GM19395 (cell line): ENCODE measurements around the gene ZNF627.
"Not testable (repeated sequence)": the region's sequence is repeated elsewhere in the genome, so short reads cannot be mapped to it uniquely, and the experiment has no call there.

Experiments
- ATAC-seq: cut with Tn5 transposase; IDR thresholded peaks from one replicate; pipeline ENCODE4 v1.9.1; 2021; ENCODE audit warnings: mild to moderate bottlenecking, moderate library complexity; ENCODE audit not compliant: unreplicated experiment

The ZNF627 gene

DNA sequence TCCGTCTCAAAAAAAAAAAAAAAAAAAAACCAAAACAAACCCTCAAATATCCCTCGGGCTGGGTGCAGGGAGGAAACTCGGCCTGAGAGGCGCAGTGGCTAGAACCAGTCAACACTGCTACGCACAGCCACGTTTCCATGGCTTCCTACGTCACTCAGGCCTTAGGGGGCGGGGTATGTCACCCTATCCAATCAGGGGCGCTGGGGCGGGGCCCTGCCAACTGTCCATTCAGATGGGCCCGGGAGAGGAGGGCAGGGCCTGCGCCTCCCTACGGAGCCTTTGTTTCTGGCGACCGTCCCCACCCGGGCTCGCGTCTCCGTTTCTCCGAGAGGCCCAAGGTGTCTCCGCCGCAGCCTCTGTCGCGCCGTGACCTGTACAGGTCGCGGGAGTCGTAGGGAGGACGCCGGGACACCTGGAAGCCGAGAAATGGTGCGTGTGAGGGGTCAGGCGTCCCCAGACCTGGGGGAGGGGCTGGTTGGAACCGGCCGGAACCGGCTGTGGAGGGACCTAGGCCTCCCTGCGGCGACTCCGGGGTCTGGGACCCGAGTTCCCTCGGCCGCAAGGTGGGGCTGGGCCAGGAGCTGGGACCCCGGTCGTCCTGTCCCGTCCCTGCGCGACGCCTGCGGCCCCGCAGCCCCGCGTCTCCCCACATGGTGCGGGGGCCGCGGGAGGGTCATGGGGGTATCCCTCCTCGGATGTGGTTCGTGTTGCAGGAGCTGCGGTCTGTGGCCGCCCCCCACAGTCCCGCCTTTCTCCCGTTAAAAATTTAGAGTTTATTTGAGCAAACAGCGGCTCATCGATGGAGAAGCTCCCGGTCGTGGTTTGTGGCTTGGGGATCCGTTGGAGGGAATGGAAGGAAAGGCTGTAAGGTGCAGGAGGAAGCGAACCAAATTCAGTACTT is at the start of gene ZNF627:
Gene ZNF627 (plus strand): TSS at position 282 of the 901 bp plus-strand sequence. CDS start 145 bp downstream, at position 427.
- peak; percentile 97 for ATAC-seq

DNA sequence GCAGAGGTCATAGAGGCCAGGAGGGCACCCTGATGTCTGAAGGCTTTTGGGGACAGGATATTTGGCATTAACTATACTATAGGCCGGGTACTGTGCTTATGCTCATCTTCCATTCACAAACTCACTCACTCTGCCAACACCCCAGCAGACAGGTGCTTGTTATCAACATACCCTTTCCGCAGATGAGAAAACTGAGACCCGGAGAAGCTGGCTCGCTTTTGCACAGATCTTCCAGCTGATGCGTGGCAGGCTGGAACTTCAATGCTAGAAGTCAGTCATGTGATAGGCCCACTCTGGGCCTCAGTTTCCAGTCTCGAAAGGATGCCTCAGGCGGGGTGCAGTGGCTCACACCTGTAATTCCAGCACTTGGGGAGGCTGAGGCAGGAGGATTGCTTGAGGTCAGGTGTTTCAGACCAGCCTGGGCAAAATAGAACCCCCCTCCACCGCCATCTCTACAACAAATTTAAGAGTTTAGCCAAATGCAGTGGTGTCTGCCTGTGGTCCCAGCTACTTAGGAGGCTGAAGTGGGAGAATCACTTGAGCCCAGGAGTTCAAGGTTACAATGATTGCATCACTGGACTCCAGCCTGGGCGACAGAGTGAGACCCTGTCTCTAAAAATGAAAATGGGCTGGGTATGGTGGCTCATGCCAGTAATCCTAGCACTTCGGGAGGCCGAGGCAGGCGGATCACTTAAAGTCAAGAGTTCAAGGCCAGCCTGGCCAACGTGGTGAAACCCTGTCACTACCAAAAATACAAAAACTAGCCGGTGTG is 49.2 kb upstream of the ZNF627 start:
- ATAC-seq, result no peak

DNA sequence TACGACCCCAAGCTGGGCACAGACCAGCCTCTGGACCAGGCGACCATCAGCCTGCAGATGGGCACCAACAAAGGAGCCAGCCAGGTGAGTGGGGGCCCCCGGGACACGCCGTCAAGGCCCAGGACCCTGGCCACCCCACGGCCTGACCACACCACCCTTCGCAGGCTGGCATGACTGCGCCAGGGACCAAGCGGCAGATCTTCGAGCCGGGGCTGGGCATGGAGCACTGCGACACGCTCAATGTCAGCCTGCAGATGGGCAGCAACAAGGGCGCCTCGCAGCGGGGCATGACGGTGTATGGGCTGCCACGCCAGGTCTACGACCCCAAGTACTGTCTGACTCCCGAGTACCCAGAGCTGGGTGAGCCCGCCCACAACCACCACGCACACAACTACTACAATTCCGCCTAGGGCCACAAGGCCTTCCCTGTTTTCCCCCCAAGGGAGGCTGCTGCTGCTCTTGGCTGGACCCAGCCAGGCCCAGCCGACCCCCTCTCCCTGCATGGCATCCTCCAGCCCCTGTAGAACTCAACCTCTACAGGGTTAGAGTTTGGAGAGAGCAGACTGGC is 47.8 kb upstream of the ZNF627 start:
- ATAC-seq, result no peak

DNA sequence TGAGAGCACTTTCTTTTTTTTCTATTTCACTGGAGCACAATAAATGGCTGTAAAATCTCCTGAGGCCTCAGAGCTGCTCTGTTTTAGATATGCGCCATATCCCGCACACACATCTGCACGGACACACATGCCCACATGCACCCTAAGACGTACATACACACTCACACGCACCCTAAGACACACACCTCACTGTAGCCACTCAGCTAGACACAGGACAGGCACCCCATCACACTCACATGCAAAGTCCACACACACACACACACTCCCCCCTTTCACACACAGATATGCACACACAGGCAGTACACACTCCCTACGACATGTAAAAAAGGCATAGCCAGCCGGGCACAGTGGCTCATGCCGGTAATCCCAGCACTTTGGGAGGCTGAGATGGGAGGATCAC is 47.0 kb upstream of the ZNF627 start:
- no peak for ATAC-seq

DNA sequence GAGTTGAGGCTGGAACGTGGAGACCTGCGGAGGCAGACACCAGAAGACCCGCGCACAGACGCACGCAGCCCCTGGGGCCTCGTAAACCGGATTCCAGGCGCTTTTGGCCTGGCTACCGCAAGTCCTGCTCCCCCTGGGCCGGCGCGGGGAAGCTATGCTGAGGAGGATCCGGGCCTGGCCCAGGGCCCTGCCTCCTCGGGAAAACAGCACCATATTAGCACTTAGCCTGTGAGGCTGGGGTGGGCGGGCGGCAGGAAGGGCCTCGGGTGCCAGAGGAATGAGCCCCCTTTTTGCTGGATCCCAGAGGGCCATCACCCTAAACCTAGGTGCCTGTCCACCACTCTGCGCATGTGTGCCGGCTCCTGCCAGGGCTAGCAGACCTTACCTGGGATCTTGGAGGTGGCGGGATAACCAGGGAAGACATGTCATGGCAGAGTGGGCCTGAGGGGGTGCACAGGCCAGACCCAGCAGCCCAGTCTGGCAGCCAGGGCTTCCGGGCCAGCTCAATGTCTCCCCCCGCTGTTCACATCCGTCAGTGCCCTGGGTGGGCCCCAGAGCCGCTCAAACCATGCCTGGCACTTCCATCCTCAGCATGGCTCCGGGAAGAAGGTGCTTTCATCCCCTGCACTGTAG is 45.6 kb upstream of the ZNF627 start:
- ATAC-seq, result no peak

DNA sequence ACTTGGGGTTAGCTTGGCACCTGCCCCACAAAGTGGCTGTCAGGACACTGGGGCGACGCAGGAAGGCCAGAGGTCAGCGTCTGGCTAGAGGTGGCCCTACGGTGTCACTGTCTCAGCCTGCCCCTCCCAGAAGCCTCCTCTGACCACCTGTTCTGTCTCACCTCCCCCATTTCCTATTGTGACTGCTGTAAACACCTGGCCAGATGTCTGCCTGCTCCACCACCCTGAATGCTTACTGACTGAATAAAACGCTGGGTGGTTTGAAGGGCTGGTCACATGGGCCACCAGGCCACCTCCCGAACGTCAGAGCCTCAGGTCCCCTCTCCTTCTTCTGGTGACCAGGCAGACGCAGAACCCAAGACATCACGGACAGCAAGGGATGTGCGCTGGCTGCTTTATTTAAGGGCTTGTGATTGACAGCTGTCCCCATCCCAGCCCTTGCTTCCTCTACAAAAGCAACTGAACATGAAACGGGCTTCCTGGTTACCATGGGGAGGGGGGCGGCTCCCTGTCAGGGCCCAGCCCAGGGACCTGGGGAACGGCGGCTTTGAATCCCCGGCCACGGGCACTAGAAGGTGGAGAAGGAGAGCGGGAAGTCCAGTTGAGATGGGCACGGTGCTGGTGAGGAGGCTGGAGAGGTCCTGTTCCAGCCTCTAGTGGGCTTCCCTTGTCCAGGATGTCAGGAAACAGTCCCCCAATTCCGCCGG is 44.5 kb upstream of the ZNF627 start:
- no peak for ATAC-seq

DNA sequence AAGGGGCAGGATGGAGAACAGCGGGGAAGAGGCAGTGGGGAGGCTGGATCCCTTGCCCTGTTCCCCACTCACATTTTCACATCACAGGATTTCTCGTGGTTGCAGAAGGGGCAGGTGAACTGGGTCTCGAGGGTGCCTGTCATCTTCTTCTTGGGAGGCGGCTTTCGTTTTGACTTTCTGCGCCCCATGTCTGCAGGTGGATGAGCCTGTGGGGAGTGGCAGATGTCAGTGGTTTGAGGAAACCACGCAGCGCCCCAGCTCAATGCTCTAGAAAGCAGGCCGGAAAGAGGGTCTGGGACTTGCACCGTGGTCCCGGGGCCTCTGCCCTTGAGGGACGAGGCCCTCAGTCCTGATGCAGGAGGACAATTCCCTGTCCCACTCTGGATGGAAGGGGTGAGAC is 43.1 kb upstream of the ZNF627 start:
- no peak for ATAC-seq

DNA sequence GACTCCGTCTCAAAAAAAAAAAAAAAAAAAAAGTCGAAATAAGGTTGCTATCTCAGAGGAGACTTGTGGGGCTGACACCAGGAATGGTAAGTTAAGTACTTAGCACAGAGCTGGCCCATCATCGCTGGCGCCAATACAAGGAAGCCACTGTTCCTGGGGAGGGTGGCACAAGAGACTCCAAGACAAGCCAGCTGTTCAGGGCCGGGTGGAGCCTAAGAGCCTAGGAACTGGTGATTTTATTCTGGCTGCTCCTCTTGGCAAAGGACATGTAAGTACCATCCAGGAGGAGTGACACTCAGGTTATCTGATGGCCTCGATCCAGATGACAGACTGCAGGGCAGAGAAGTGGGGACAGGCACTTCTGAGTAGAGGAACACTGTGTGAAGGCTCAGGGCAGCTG is 42.0 kb upstream of the ZNF627 start:
- no peak for ATAC-seq

DNA sequence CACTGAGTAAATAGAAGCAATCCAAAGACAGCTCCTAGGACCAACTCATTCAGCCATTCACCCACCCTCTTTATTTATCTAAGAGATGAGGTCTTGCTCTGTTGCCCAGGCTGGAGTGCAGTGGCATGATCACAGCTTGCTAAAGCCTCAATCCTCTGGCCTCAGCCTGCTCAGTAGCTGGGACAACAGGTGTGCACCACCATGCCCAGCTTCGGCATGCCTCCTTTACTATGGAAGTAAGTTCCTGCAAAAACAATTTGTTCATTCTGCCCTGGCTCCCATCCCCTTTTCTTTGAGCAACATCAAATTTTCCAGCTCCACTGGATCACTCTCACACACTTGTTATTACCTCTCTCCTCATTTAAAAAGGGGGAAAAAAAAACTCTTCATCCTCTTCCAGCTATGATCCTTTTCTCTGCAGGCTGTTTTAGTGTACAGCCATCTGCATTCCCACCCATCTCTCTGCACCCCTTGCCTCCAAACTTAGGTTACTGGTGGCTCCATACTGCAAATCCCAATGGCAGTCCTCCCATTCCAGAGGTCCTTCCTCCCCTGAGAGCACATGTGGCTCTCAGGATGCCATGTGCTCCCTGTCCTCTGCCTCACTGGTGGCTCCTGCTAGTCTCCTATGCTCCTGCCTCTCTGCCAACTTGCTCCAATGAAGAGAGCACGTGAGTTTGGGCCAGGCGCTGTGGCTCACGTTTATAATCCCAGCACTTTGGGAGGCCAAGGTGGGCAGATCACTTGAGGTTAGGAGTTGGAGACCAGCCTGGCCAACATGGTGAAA is 40.5 kb upstream of the ZNF627 start:
- ATAC-seq, result no peak

DNA sequence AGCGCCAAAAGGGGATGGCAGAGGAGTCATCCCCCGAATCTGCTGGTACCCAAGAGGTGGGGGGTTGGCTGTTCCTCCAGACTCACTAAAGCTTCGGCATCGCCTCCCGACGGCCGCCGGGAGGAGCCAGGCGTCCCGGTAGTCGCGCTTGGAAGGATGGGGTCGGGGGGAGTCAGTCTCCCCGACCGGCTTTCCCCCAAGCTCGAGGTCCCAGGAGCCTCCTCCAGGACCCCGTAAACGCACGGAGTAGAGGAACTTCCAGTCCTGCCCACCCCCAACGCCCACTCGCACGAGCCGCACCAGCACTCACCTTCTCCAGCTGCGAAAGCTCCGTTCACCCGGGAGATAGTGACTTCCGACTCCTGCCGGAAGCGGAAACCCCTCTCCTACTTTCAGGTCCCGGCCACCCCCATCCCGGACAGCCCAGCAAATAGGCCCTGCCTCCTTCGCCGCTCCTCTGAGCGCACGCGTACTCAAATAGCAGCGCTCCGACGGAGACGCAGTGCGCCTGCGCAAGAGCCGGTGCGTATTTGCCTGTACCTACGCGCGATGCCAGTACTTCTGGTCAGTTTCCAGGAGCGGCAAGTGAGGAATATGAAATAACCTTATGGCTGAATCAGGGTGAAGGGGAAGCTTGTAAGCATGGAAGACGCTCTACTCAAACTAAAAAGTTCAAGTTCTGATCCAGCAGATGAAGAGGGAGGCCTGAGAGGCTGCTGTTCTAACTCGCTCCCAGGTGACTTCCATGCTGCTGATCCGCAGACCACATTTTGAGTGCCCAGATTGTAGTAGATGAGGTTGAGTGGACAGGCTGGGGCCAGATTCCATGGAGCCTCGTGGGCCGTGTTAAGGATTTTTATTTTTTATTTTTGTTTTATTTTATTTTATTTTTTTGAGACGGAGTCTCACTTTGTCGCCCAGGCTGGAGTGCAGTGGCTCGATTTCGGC is 38.1 kb upstream of the ZNF627 start, which contains the start of gene ELOF1:
Gene ELOF1 (minus strand): TSS at position 350 of the 948 bp plus-strand sequence. CDS start 4,883 bp downstream, outside the sequence.
- ATAC-seq, result peak; percentile 76

DNA sequence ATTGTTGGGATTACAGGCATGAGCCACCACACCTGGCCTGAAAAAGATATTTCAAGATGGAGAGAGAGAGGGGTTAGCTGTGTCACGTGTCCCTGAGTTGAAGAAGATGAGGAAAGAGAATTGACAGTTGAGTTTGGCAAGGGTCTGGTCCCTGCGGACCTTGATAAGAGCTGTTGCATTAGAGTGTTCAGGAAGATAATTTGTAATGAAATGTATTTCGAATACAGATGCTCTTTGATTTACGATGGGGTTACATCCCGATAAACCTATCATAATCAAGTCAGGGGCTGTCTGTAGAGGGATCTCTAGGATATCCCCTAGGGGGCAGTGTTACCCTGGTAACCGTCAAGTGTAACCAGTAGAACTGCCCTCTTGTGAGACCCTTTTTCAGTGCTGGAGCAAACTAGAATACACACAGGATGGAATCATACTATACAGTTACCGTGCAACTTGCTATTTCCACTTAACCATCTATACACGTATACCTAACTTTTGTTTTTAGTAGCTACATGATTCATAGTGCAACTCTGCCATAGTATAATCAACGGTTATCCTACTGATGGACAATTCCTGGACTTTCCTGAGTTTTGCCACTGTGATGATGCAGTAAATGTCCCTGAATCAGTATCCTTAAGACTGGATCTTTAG is 36.8 kb upstream of the ZNF627 start:
- peak; percentile 51 for ATAC-seq

DNA sequence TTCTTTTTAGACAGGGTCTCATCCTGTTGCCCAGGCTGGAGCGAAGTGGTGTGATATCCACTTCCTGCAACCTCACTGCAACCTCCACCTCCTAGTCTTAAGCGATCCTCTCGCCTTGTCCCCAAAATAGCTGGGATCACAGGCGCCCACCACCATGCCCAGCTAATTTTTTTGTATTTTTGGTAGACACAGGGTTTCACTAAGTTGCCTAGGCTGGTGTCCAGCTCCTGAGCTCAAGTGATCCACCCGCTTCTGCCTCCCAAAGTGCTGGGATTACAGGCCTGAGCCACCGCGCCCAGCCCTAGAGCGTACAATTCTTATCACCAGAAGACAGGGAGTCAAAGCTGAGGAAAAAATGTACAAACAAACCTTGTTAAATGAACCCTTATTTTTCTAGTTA is 33.8 kb upstream of the ZNF627 start:
- ATAC-seq, result no peak

DNA sequence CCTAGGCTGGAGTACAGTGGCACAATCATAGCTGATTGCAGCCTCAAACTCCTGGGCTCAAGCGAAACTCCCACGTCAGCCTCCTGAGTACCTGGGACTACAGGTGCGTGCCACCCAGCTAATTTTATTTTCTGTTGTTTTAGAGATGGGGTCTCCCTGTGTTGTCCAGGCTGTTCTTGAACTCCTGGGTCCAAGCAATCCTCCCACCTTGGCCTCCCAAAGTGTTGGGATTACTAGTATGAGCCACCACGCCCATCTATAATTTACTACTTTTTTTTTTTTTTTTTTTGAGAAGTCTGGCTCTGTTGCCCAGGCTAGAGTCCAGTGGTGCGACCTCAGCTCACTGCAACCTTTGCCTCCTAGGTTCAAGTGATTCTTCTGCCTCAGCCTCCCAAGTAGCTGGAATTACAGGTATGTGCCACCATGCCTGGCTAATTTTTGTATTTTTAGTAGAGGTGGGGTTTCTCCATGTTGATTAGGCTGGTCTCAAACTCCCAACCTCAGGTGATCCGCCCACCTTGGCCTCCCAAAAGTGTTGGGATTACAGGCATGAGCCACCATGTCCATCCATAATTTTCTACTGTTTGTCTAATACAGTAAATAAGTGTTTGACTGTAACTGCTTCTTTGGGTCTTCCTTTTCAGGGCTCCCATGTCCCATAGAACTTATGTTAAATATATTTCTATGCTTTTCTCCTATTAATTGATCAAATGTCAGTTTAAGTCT is 33.0 kb upstream of the ZNF627 start:
- ATAC-seq, result not testable (repeated sequence)

DNA sequence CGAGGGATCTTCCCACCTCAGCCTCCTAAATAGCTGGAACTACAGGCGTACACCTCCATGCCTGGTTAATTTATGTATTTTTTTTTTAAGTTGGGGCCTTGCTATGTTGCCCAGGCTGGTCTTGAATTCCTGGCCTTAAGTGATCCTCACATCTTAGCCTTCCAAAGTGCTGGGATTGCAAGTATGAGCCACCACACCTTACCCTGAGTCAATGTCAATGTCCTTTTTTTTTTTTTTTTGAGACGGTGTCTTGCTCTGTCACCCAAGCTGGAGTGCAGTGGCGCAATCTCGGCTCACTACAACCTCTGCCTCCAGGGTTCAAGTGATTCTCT is 31.7 kb upstream of the ZNF627 start:
- not testable (repeated sequence) for ATAC-seq

DNA sequence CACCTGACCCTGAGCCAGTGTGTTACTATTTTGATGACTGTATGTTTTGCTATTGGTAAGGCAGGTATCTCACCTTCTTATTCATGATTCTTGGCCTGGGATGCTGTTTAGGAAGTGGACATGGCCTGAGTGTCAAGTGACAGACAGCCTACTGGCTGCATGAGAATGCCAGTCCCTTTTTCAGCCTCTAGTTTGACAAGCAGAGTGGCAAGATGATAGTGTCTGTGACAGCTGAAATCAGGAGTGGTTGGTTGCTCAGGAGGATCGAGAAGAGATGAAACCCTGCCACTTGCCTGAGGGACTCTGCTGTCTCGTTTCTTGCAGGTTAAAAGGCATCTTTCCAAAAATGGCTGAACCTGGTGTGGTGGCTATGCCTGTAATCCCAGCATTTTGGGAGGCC is 31.1 kb upstream of the ZNF627 start:
- no peak for ATAC-seq

DNA sequence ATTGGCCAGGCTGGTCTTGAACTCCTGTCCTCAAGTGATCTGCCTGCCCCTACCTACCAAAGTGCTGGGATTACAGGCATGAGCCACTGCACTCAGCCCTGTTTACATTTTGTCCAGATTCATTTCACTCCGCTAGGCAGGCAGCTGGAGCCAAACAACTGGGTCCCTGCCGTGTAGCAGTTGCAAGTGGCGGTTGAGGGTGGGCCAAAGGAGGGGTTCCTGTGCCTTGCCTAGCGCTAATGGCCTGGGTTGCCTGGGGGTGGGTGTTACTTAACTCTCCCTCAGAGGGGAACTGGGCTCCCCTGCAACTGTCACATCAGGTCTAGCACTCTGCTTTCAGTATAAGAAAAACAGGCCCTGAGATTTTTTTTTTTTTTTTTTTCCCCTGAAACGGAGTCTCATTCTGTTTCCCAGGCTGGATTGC is 27.2 kb upstream of the ZNF627 start:
- ATAC-seq, result no peak

DNA sequence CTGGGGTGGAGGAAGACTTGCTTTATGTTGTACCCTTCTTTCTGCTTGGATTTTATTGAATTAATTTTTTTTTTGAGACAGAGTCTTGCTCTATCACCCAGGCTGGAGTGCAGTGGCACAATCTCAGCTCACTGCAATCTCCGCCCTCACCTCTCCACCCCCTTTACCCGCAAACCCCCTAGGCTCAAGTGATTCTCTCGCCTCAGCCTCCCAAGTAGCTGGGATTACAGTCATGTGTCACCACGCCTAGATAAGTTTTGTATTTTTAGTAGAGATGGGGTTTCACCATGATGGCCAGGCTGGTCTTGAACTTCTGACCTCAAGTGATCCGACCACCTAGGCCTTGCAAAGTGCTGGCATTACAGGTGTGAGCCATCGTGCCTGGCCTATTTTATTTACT is 23.9 kb upstream of the ZNF627 start:
- ATAC-seq, result not testable (repeated sequence)
